Measurements from ENCODE around the gene ARAP1. TPM values are rescaled to one million over a fixed set of nuclear protein-coding genes. Genes with fewer than 3 reads are reported as not detected.

ARAP1 gene
- total RNA-seq, 1 experiment from 2014 or later, result 66.1 TPM

DNA sequence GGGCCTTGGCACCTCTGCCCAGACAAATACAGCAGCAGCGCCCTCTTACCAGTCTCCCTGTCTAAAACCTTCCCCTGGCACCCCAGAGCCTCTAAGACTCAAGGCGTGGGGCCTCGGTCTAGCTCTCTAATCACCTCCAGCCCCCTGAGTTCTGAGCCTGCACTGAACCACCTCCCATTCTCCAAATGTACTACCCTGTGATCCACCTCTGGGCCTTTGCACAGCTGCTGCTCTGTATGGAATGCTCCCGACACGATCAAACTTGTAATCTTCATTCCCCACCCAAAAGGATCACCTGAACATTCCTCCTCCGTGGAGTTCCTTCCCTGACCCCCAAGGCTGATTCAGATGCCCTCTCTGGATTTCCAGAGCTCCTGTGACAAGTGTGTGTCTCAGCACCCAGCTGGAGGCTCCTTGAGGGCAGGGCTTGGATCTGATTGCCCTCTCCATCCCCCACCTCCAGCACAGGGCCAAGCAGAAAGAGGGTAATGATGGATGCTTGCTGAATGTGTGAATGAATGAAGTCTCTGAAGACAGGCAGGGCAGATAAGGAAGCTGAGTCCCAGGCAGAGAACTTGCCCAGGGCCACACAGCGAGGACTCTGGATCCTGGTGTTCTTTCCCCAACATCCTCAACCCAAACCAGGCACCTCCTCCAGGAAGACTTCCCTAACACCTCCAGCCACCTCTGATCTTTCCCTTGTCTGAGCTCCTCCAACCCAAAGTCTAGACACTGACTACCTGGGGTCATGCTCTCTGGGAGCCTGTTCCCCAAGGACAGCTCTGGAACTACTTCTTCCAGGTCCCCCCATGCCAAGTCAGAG, 23.3 kb upstream of the ARAP1 start:
- CTCF ChIA-PET, result no interaction called here
- Histone ChIP-seq H3K4me1 (ENCODE audit: insufficient read depth, low read length, poor library complexity, severe bottlenecking) (peaks cover 12% of the 10 kb centered on the region), H3K27ac (ENCODE audit: low read depth, low read length, poor library complexity, severe bottlenecking) (no peak overlapping the region)

DNA sequence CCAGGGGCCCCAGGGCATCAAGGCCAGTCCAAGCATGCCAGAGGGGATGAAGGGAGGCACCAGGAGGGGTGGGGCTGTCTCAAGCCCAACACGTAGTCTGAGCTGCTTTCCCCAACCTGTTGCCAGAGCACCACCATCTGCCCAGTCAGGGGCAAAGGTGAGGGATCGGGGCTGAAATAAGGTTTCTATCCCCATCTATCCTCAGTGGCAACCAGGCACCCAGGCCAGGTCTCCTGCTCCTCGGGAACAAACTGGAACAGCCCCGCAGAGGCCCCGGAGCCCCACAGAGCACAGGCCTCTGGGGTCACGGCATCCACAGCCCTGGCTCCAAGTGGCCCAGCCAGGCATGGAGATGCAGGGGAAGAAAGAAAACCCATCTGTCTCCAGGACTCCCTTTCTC, 22.3 kb upstream of the ARAP1 start:
- no peak overlapping the region for H3K27ac ChIP-seq (ENCODE audit: low read depth, low read length, poor library complexity, severe bottlenecking)
- no TSS peak for BruUV-seq (replicated peaks)

More for the DNA sequence above, 23.3 kb upstream of the ARAP1 start:
- Histone ChIP-seq H3K27me3 (replicated peaks; ENCODE audit: insufficient read depth, low read depth, low read length, poor library complexity) (no peaks in the 10 kb centered on the region), H3K9me3 (ENCODE audit: low read depth, low read length, poor library complexity, severe bottlenecking) (no peaks in the 10 kb centered on the region), H3K4me3 (ENCODE audit: low read depth, low read length, poor library complexity, severe bottlenecking) (no peak overlapping the region), H3K36me3 (ENCODE audit: insufficient read depth, low read length, poor library complexity, severe bottlenecking) (no peaks in the 10 kb centered on the region)
- no peak for TF ChIP-seq EZH2 (IDR thresholded peaks at IDR 0.05; ENCODE audit: borderline replicate concordance, low read depth, low read length, poor library complexity, severe bottlenecking)
- TF ChIP-seq, protein P1, sequence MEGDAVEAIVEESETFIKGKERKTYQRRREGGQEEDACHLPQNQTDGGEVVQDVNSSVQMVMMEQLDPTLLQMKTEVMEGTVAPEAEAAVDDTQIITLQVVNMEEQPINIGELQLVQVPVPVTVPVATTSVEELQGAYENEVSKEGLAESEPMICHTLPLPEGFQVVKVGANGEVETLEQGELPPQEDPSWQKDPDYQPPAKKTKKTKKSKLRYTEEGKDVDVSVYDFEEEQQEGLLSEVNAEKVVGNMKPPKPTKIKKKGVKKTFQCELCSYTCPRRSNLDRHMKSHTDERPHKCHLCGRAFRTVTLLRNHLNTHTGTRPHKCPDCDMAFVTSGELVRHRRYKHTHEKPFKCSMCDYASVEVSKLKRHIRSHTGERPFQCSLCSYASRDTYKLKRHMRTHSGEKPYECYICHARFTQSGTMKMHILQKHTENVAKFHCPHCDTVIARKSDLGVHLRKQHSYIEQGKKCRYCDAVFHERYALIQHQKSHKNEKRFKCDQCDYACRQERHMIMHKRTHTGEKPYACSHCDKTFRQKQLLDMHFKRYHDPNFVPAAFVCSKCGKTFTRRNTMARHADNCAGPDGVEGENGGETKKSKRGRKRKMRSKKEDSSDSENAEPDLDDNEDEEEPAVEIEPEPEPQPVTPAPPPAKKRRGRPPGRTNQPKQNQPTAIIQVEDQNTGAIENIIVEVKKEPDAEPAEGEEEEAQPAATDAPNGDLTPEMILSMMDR (conservative IDR thresholded peaks at IDR 0.05; ENCODE audit: low read depth, low read length), result no peak
- no peak for DNase-seq (ENCODE audit: low spot score)
- intact Hi-C loops (cut with micrococcal nuclease; ENCODE audit: unreplicated experiment), result no loop called here
- POLR2A ChIA-PET (ENCODE audit: low non-redundant PET), result interaction anchor here (0.6 kb wide), 1 partner anchor 45 kb away, joined by 10 read pairs; no protein-coding TSS in a partner anchor
- no TSS peak for BruUV-seq (replicated peaks)

DNA sequence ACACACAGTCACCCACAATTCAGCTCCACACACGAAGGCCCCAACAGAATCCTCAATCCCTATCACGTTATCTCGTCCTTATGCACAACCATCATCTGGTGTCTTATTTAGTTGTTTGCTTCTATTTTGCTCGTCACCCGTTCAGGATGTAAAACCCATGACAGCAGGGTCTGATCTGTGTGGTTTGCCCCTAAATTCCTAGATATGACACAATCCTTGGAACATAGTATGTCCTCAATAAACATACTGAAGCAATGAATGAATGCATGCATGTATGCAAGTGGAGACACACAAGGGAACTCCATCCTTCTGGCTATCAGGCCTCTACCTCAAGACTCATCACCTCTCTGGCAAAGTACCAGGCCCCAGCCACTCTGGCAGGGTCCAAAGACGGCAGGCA, 21.5 kb upstream of the ARAP1 start:
- no peak overlapping the region for H3K4me3 ChIP-seq (ENCODE audit: low read depth, low read length, poor library complexity, severe bottlenecking)
- H3K36me3 ChIP-seq (ENCODE audit: insufficient read depth, low read length, poor library complexity, severe bottlenecking), result no peaks in the 10 kb centered on the region
- peaks cover 12% of the 10 kb centered on the region for H3K4me1 ChIP-seq (ENCODE audit: insufficient read depth, low read length, poor library complexity, severe bottlenecking)
- CTCF ChIA-PET, result no interaction called here
- H3K27ac ChIP-seq (ENCODE audit: low read depth, low read length, poor library complexity, severe bottlenecking), result no peak overlapping the region
- no peak for DNase-seq (ENCODE audit: low spot score)
- no peak for TF ChIP-seq EZH2 (IDR thresholded peaks at IDR 0.05; ENCODE audit: borderline replicate concordance, low read depth, low read length, poor library complexity, severe bottlenecking)
- POLR2A ChIA-PET (ENCODE audit: low non-redundant PET), result no interaction called here
- intact Hi-C loops (cut with micrococcal nuclease; ENCODE audit: unreplicated experiment), result no loop called here
- no peaks in the 10 kb centered on the region for H3K27me3 ChIP-seq (replicated peaks; ENCODE audit: insufficient read depth, low read depth, low read length, poor library complexity)
- H3K9me3 ChIP-seq (ENCODE audit: low read depth, low read length, poor library complexity, severe bottlenecking), result no peaks in the 10 kb centered on the region
- BruUV-seq (replicated peaks), result no TSS peak

More for the DNA sequence above, 22.3 kb upstream of the ARAP1 start:
- intact Hi-C loops (cut with micrococcal nuclease; ENCODE audit: unreplicated experiment), result no loop called here
- TF ChIP-seq EZH2 (IDR thresholded peaks at IDR 0.05; ENCODE audit: borderline replicate concordance, low read depth, low read length, poor library complexity, severe bottlenecking), result no peak
- TF ChIP-seq, protein P1 (conservative IDR thresholded peaks at IDR 0.05; ENCODE audit: low read depth, low read length), result no peak
- no peak overlapping the region for H3K4me3 ChIP-seq (ENCODE audit: low read depth, low read length, poor library complexity, severe bottlenecking)
- POLR2A ChIA-PET (ENCODE audit: low non-redundant PET), result no interaction called here
- H3K9me3 ChIP-seq (ENCODE audit: low read depth, low read length, poor library complexity, severe bottlenecking), result no peaks in the 10 kb centered on the region
- H3K27me3 ChIP-seq (replicated peaks; ENCODE audit: insufficient read depth, low read depth, low read length, poor library complexity), result no peaks in the 10 kb centered on the region
- CTCF ChIA-PET, result no interaction called here
- no peaks in the 10 kb centered on the region for H3K36me3 ChIP-seq (ENCODE audit: insufficient read depth, low read length, poor library complexity, severe bottlenecking)
- no peak for DNase-seq (ENCODE audit: low spot score)
- H3K4me1 ChIP-seq (ENCODE audit: insufficient read depth, low read length, poor library complexity, severe bottlenecking), result peaks cover 12% of the 10 kb centered on the region

Data from A673 (cell line).